ENCODE measurements around the gene ANKRD33B. TPM values are rescaled to one million over a fixed set of nuclear protein-coding genes. Genes with fewer than 3 reads are reported as not detected.
A peak's percentile ranks its signal among the peaks of the same experiment; 100 is the strongest.

Gene ANKRD33B
- total and polyA plus RNA-seq, 2 donors, result 4.5 to 6.8 TPM

GRCh38 chr5:10524376-10525123 lies 39.3 kb upstream of the ANKRD33B start:
- H3K4me3 ChIP-seq (ENCODE audit: low read length in 2 of 2), result no peak overlapping the region
- H3K4me1 ChIP-seq (ENCODE audit: control insufficient read depth in 2 of 2, insufficient read depth in 2 of 2, low read length in 2 of 2), result peaks cover 0 to 2% of the 10 kb centered on the region in 2 donors
- no peak for DNase-seq (ENCODE audit: low read depth in 6 of 9, low spot score in 9 of 9)
- no peaks in the 10 kb centered on the region for H3K36me3 ChIP-seq (ENCODE audit: control insufficient read depth in 2 of 2, insufficient read depth in 2 of 2, low read length in 1 of 2)
- no peak overlapping the region for H3K27ac ChIP-seq (ENCODE audit: low read depth in 1 of 2, low read length in 1 of 2)
- H3K9me3 ChIP-seq (ENCODE audit: control insufficient read depth in 2 of 2, insufficient read depth in 1 of 2, low read length in 1 of 2), result peaks cover 0 to 5% of the 10 kb centered on the region in 2 donors
- 96% methylated on average over 19 of the region's 19 CpGs for WGBS
- H3K27me3 ChIP-seq (ENCODE audit: control insufficient read depth in 2 of 2, insufficient read depth in 1 of 2, low read length in 1 of 2), result no peaks in the 10 kb centered on the region

GRCh38 chr5:10525124-10525495 lies 38.8 kb upstream of the ANKRD33B start:
- Histone ChIP-seq H3K4me1 (ENCODE audit: control insufficient read depth in 2 of 2, insufficient read depth in 2 of 2, low read length in 2 of 2) (peaks cover 0 to 2% of the 10 kb centered on the region in 2 donors), H3K27ac (ENCODE audit: low read depth in 1 of 2, low read length in 1 of 2) (no peak overlapping the region), H3K27me3 (ENCODE audit: control insufficient read depth in 2 of 2, insufficient read depth in 1 of 2, low read length in 1 of 2) (no peaks in the 10 kb centered on the region), H3K36me3 (ENCODE audit: control insufficient read depth in 2 of 2, insufficient read depth in 2 of 2, low read length in 1 of 2) (no peaks in the 10 kb centered on the region), H3K4me3 (ENCODE audit: low read length in 2 of 2) (no peak overlapping the region), H3K9me3 (ENCODE audit: control insufficient read depth in 2 of 2, insufficient read depth in 1 of 2, low read length in 1 of 2) (peaks cover 0 to 5% of the 10 kb centered on the region in 2 donors)
- 77% methylated on average over 4 of the region's 4 CpGs for WGBS
- no peak for DNase-seq (ENCODE audit: low read depth in 6 of 9, low spot score in 9 of 9)

- Histone ChIP-seq H3K4me1 (ENCODE audit: control insufficient read depth in 2 of 2, insufficient read depth in 2 of 2, low read length in 2 of 2) (peaks cover 0 to 2% of the 10 kb centered on the region in 2 donors), H3K9me3 (ENCODE audit: control insufficient read depth in 2 of 2, insufficient read depth in 1 of 2, low read length in 1 of 2) (no peaks in the 10 kb centered on the region), H3K27ac (ENCODE audit: low read depth in 1 of 2, low read length in 1 of 2) (peak overlapping the region in 1 of 2 donors; percentile 12), H3K36me3 (ENCODE audit: control insufficient read depth in 2 of 2, insufficient read depth in 2 of 2, low read length in 1 of 2) (no peaks in the 10 kb centered on the region), H3K4me3 (ENCODE audit: low read length in 2 of 2) (no peak overlapping the region), H3K27me3 (ENCODE audit: control insufficient read depth in 2 of 2, insufficient read depth in 1 of 2, low read length in 1 of 2) (no peaks in the 10 kb centered on the region)
- DNase-seq (ENCODE audit: low read depth in 6 of 9, low spot score in 9 of 9), result no peak
- 80% methylated on average over 11 of the region's 11 CpGs for WGBS
Observed at GRCh38 chr5:10527281-10527950, 36.5 kb upstream of the ANKRD33B start.

GRCh38 chr5:10528056-10528816 lies 35.6 kb upstream of the ANKRD33B start:
- Histone ChIP-seq H3K4me3 (ENCODE audit: low read length in 2 of 2) (no peak overlapping the region), H3K27ac (ENCODE audit: low read depth in 1 of 2, low read length in 1 of 2) (no peak overlapping the region), H3K27me3 (ENCODE audit: control insufficient read depth in 2 of 2, insufficient read depth in 1 of 2, low read length in 1 of 2) (no peaks in the 10 kb centered on the region), H3K9me3 (ENCODE audit: control insufficient read depth in 2 of 2, insufficient read depth in 1 of 2, low read length in 1 of 2) (no peaks in the 10 kb centered on the region), H3K4me1 (ENCODE audit: control insufficient read depth in 2 of 2, insufficient read depth in 2 of 2, low read length in 2 of 2) (peaks cover 0 to 6% of the 10 kb centered on the region in 2 donors), H3K36me3 (ENCODE audit: control insufficient read depth in 2 of 2, insufficient read depth in 2 of 2, low read length in 1 of 2) (no peaks in the 10 kb centered on the region)
- DNase-seq (ENCODE audit: low read depth in 6 of 9, low spot score in 9 of 9), result no peak
- 92% methylated on average over 9 of the region's 9 CpGs for WGBS

GRCh38 chr5:10528827-10529226 lies 35.0 kb upstream of the ANKRD33B start:
- no peaks in the 10 kb centered on the region for H3K9me3 ChIP-seq (ENCODE audit: control insufficient read depth in 2 of 2, insufficient read depth in 1 of 2, low read length in 1 of 2)
- H3K27me3 ChIP-seq (ENCODE audit: control insufficient read depth in 2 of 2, insufficient read depth in 1 of 2, low read length in 1 of 2), result no peaks in the 10 kb centered on the region
- H3K4me1 ChIP-seq (ENCODE audit: control insufficient read depth in 2 of 2, insufficient read depth in 2 of 2, low read length in 2 of 2), result peaks cover 0 to 10% of the 10 kb centered on the region in 2 donors
- no peak for DNase-seq (ENCODE audit: low read depth in 6 of 9, low spot score in 9 of 9)
- WGBS, result 90% methylated on average over 1 of the region's 1 CpG
- H3K36me3 ChIP-seq (ENCODE audit: control insufficient read depth in 2 of 2, insufficient read depth in 2 of 2, low read length in 1 of 2), result no peaks in the 10 kb centered on the region
- H3K27ac ChIP-seq (ENCODE audit: low read depth in 1 of 2, low read length in 1 of 2), result no peak overlapping the region
- no peak overlapping the region for H3K4me3 ChIP-seq (ENCODE audit: low read length in 2 of 2)

GRCh38 chr5:10530601-10531320 lies 33.1 kb upstream of the ANKRD33B start:
- 86% methylated on average over 11 of the region's 11 CpGs for WGBS
- Histone ChIP-seq H3K4me1 (ENCODE audit: control insufficient read depth in 2 of 2, insufficient read depth in 2 of 2, low read length in 2 of 2) (peaks cover 0 to 10% of the 10 kb centered on the region in 2 donors), H3K9me3 (ENCODE audit: control insufficient read depth in 2 of 2, insufficient read depth in 1 of 2, low read length in 1 of 2) (no peaks in the 10 kb centered on the region), H3K4me3 (ENCODE audit: low read length in 2 of 2) (no peak overlapping the region), H3K27me3 (ENCODE audit: control insufficient read depth in 2 of 2, insufficient read depth in 1 of 2, low read length in 1 of 2) (no peaks in the 10 kb centered on the region), H3K27ac (ENCODE audit: low read depth in 1 of 2, low read length in 1 of 2) (no peak overlapping the region), H3K36me3 (ENCODE audit: control insufficient read depth in 2 of 2, insufficient read depth in 2 of 2, low read length in 1 of 2) (no peaks in the 10 kb centered on the region)
- no peak for DNase-seq (ENCODE audit: low read depth in 6 of 9, low spot score in 9 of 9)

GRCh38 chr5:10532421-10532820 lies 31.4 kb upstream of the ANKRD33B start:
- H3K27ac ChIP-seq (ENCODE audit: low read depth in 1 of 2, low read length in 1 of 2), result no peak overlapping the region
- H3K27me3 ChIP-seq (ENCODE audit: control insufficient read depth in 2 of 2, insufficient read depth in 1 of 2, low read length in 1 of 2), result no peaks in the 10 kb centered on the region
- no peak overlapping the region for H3K4me3 ChIP-seq (ENCODE audit: low read length in 2 of 2)
- H3K9me3 ChIP-seq (ENCODE audit: control insufficient read depth in 2 of 2, insufficient read depth in 1 of 2, low read length in 1 of 2), result no peaks in the 10 kb centered on the region
- peaks cover 0 to 13% of the 10 kb centered on the region in 2 donors for H3K4me1 ChIP-seq (ENCODE audit: control insufficient read depth in 2 of 2, insufficient read depth in 2 of 2, low read length in 2 of 2)
- no peak for DNase-seq (ENCODE audit: low read depth in 6 of 9, low spot score in 9 of 9)
- H3K36me3 ChIP-seq (ENCODE audit: control insufficient read depth in 2 of 2, insufficient read depth in 2 of 2, low read length in 1 of 2), result no peaks in the 10 kb centered on the region
- over 99% methylated on average over 3 of the region's 3 CpGs for WGBS

GRCh38 chr5:10533226-10533625 lies 30.6 kb upstream of the ANKRD33B start:
- H3K9me3 ChIP-seq (ENCODE audit: control insufficient read depth in 2 of 2, insufficient read depth in 1 of 2, low read length in 1 of 2), result no peaks in the 10 kb centered on the region
- WGBS, result 14% methylated on average over 17 of the region's 17 CpGs
- no peaks in the 10 kb centered on the region for H3K36me3 ChIP-seq (ENCODE audit: control insufficient read depth in 2 of 2, insufficient read depth in 2 of 2, low read length in 1 of 2)
- H3K27me3 ChIP-seq (ENCODE audit: control insufficient read depth in 2 of 2, insufficient read depth in 1 of 2, low read length in 1 of 2), result peaks cover 0 to 2% of the 10 kb centered on the region in 2 donors
- H3K4me1 ChIP-seq (ENCODE audit: control insufficient read depth in 2 of 2, insufficient read depth in 2 of 2, low read length in 2 of 2), result peaks cover 0 to 20% of the 10 kb centered on the region in 2 donors
- peak in 7 of 9 donors; percentile 22 to 47 (median 36) for DNase-seq (ENCODE audit: low read depth in 6 of 9, low spot score in 9 of 9)
- H3K27ac ChIP-seq (ENCODE audit: low read depth in 1 of 2, low read length in 1 of 2), result no peak overlapping the region
- H3K4me3 ChIP-seq (ENCODE audit: low read length in 2 of 2), result no peak overlapping the region
